Central memory CD8-positive, alpha-beta T cell (primary cell): ENCODE data around the gene C1QL3.

Experiments used
- ATAC-seq: fragments of 150-1000 bp; cut with Tn5 transposase; replicated peaks from 2 replicates; pipeline ENCODE4 v1.10.0; 2022; ENCODE audit warnings: mild to moderate bottlenecking, moderate FRiP score, moderate number of reproducible peaks; ENCODE audit not compliant: poor library complexity, severe bottlenecking; ENCODE audit errors: extremely low read depth
- DNase-seq, 2 donors: peaks; one replicate each; pipeline ENCODE4 v3.0.0; 2021; ENCODE audit warnings: low spot score in 2 of 2
- H3K27ac Mint-ChIP-seq: one replicate; pipeline ENCODE4 v1.8.0; 2022; ENCODE audit warnings: low read depth, mild to moderate bottlenecking, moderate library complexity, mixed read lengths
- H3K27me3 Mint-ChIP-seq: one replicate; pipeline ENCODE4 v1.8.0; 2022; ENCODE audit warnings: mixed read lengths
- H3K36me3 Mint-ChIP-seq: one replicate; pipeline ENCODE4 v1.8.0; 2022; ENCODE audit warnings: mild to moderate bottlenecking, moderate library complexity, mixed read lengths; ENCODE audit not compliant: insufficient read depth
- H3K4me1 Mint-ChIP-seq: one replicate; pipeline ENCODE4 v1.8.0; 2022; ENCODE audit warnings: mixed read lengths
- H3K4me3 Mint-ChIP-seq: one replicate; pipeline ENCODE4 v1.8.0; 2022; ENCODE audit warnings: mild to moderate bottlenecking, moderate library complexity, mixed read lengths
- H3K9me3 Mint-ChIP-seq: one replicate; pipeline ENCODE4 v1.8.0; 2022; ENCODE audit warnings: mixed read lengths

Gene C1QL3

GRCh38 chr10:16481052-16481728 lies 40.5 kb downstream of the C1QL3 start:
- Mint-ChIP-seq H3K27ac (no peak overlapping the region), H3K4me3 (no peak overlapping the region), H3K4me1 (peaks cover 13% of the 10 kb centered on the region), H3K27me3 (no peaks in the 10 kb centered on the region), H3K9me3 (no peaks in the 10 kb centered on the region), H3K36me3 (no peaks in the 10 kb centered on the region)
- no peak for DNase-seq
- ATAC-seq, result no peak

GRCh38 chr10:16478801-16479200 lies 42.9 kb downstream of the C1QL3 start:
- Mint-ChIP-seq H3K9me3 (no peaks in the 10 kb centered on the region), H3K4me3 (no peak overlapping the region), H3K27ac (no peak overlapping the region), H3K27me3 (no peaks in the 10 kb centered on the region), H3K36me3 (no peaks in the 10 kb centered on the region), H3K4me1 (peaks cover 13% of the 10 kb centered on the region)
- DNase-seq, result no peak
- ATAC-seq, result no peak

DNA sequence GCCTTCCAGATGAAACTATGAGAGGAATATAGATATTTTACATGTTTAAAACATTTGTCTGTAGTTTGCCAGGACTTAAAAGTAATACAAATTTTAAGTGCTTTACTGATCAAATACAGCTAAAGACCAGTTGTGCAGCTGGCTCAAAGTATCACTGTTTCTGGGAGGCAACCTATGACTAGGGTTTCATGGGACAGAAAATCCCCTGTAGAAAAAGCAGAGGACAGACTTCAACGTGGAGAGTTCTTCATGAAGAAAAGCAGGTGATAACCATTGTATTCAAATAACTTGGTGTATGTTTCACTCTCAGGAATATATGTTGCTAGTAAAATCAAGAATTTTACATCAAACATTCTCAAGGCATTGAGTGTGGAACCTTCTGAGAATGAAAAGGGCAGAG lies 43.9 kb downstream of the C1QL3 start:
- H3K27ac Mint-ChIP-seq, result no peak overlapping the region

GRCh38 chr10:16472828-16473227 lies 48.9 kb downstream of the C1QL3 start:
- DNase-seq (no peak), ATAC-seq (no peak)
- Mint-ChIP-seq H3K9me3 (no peaks in the 10 kb centered on the region), H3K27ac (no peak overlapping the region), H3K27me3 (no peaks in the 10 kb centered on the region), H3K4me1 (peaks cover 21% of the 10 kb centered on the region), H3K4me3 (no peak overlapping the region), H3K36me3 (peaks cover 6% of the 10 kb centered on the region)

More for the DNA sequence above, 43.9 kb downstream of the C1QL3 start:
- no peak for DNase-seq
- no peak for ATAC-seq
- H3K36me3 Mint-ChIP-seq, result no peaks in the 10 kb centered on the region
- H3K4me1 Mint-ChIP-seq, result peaks cover 6% of the 10 kb centered on the region
- no peaks in the 10 kb centered on the region for H3K27me3 Mint-ChIP-seq
- no peak overlapping the region for H3K4me3 Mint-ChIP-seq
- H3K9me3 Mint-ChIP-seq, result no peaks in the 10 kb centered on the region

- Mint-ChIP-seq H3K36me3 (peaks cover 6% of the 10 kb centered on the region), H3K4me3 (no peak overlapping the region), H3K9me3 (no peaks in the 10 kb centered on the region), H3K4me1 (peaks cover 21% of the 10 kb centered on the region), H3K27me3 (no peaks in the 10 kb centered on the region), H3K27ac (no peak overlapping the region)
- ATAC-seq (no peak), DNase-seq (no peak)
These were observed 50.9 kb downstream of the C1QL3 start for GRCh38 chr10:16470747-16471146.

DNA sequence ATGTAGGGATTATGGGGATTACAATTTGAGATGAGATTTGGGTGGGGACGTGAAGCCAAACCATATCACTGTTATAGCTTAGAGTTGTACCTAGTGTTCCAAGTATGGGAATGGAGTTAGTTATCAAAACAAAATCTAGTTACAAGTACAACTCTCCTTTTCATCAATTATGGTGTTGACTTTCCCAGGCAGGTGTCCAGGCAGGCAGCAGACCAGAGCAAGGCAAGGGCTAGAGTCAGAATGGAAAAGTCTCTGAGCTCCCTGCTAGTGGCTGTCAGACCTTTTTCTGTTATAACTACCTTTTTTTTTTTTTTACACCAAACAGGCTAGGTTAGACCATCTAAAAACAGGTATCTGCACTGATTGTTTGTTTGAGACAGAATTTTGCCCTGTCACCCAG lies 55.7 kb downstream of the C1QL3 start:
- no peaks in the 10 kb centered on the region for H3K27me3 Mint-ChIP-seq
- no peak for DNase-seq
- H3K27ac Mint-ChIP-seq, result no peak overlapping the region

More for the DNA sequence above, 55.7 kb downstream of the C1QL3 start:
- no peak overlapping the region for H3K4me3 Mint-ChIP-seq
- H3K9me3 Mint-ChIP-seq, result no peaks in the 10 kb centered on the region
- ATAC-seq, result no peak
- peaks cover 20% of the 10 kb centered on the region for H3K4me1 Mint-ChIP-seq
- peaks cover 10% of the 10 kb centered on the region for H3K36me3 Mint-ChIP-seq
